ENCODE data around the gene MPIG6B.
"Not testable (repeated sequence)": the region's sequence is repeated elsewhere in the genome, so short reads cannot be mapped to it uniquely, and the experiment has no call there.

The MPIG6B gene

GRCh38 chr6:31700740-31701401 lies 22.3 kb upstream of the MPIG6B start:
- no peak for DNase-seq (ENCODE audit: low read depth, low spot score)

- no peak for DNase-seq (ENCODE audit: low read depth, low spot score)
These were observed 21.3 kb upstream of the MPIG6B start for GRCh38 chr6:31701666-31702404.

DNA sequence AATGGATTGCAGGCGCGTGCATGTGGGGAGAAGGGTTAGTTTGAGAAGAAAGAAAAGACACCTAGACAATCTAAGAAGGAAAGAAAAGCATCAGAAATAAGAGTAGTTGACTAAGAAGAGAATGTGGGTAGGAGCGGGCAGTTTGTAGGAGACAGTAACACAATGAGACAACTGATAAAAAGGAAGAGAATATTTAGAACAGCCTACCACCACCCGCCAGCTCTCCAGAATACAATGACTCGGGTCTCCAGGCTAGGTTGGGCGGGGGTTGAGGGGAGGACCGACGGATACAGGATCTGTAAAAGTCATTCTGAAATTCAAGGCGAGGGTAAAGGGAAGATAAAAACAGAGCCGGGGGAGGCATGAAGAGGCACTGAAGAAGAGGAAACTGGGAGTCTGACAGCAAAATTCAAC lies 20.8 kb upstream of the MPIG6B start:
- DNase-seq (ENCODE audit: low read depth, low spot score): no peak

DNA sequence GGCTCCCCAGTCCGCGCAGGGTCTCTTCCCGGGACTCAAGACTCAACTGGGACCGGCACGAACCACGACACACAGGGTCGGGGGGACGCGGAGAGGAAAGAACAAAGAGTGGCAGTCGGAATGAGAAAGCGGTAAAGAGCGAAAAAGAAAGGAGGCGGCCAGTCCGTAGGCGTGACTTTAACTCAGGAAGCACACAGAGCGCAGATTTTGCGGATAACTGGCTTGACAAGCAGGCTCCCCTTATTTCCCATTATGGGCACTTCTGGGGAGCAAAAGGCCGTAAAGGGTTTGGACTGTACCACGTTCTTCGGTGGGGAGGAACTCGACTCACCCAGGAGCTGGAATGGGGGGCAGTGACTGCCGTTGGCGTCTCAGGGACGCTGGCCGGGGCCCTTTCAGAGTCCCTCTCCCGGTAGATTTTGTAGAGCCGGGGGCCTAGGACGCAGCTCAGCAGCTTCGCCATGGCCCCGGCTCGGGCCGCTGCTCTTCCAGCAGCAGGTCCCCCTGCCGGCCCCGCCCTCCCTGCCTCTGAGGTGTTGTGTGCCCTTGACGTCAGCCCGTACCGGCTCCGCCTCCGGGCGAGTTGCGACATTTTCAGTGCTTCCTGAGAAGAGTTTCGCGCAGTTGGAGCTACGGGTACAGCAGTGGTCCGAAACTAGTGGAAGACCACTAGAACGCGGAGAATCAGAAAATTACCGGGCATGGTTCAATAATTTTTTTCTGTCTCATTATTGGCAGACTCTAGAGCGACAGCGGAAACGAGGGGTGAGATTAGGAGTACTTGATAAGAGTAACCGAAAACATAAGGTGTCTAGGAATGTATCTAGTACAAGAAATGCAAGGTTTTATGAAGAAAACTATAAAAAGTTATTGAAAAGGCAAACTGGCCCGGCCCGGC lies 20.1 kb upstream of the MPIG6B start, which contains the start of gene ABHD16A:
TSS of gene ABHD16A (minus strand) at position 506 of the 898 bp plus-strand sequence. CDS start at position 463, 43 bp downstream.
- peak; percentile 99 for DNase-seq (ENCODE audit: low read depth, low spot score)

GRCh38 chr6:31705931-31706330 lies 17.2 kb upstream of the MPIG6B start:
- DNase-seq (ENCODE audit: low read depth, low spot score): no peak

DNA sequence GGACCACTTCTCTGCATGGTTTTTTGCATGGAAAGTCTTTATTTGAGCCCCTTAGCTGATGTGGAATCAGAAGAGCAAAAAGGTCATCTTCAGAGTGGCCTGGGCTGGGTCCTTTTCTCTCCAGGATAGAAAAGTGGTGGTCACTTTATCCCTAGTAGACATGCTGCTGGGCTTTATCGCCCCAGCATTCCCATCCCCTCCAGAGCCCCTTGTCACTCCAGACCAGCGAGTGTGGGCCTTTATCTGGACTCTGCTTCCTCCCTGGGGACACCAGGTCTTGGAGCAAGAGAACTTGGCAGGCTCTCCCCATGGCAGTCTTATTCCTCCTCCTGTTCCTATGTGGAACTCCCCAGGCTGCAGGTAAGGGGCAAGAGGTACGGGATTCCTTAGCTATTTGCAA lies 16.6 kb upstream of the MPIG6B start, which contains the start of gene LY6G6F:
TSS of gene LY6G6F (plus strand) at position 268 of the 400 bp plus-strand sequence. CDS start at position 309, 41 bp downstream.
- no peak for DNase-seq (ENCODE audit: low read depth, low spot score)

DNA sequence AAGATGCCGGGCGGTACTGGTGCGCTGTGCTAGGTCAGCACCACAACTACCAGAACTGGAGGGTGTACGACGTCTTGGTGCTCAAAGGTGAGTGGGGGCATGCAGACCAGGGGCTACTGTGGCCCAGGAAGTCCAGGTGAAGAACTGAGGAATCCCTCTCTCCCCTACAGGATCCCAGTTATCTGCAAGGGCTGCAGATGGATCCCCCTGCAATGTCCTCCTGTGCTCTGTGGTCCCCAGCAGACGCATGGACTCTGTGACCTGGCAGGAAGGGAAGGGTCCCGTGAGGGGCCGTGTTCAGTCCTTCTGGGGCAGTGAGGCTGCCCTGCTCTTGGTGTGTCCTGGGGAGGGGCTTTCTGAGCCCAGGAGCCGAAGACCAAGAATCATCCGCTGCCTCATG lies 15.5 kb upstream of the MPIG6B start:
- DNase-seq (ENCODE audit: low read depth, low spot score): no peak

DNA sequence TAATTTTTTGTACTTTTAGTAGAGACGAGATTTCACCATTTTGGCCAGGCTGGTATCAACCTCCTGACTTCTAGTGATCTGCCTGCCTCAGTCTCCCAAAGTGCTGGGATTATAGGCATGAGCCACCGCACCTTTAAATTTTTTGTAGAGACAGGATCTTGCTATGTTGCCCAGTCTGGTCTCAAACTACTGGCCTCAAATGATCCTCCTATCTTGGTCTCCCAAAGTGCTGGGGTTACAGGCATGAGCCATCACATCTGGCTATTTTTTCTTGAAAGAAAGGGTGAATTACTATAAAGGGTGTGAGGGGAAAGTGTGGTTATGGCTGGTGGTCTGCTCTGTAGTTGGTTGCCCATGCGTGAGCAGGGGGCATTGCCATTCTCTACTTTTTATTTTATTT lies 14.9 kb upstream of the MPIG6B start:
- DNase-seq (ENCODE audit: low read depth, low spot score): no peak

DNA sequence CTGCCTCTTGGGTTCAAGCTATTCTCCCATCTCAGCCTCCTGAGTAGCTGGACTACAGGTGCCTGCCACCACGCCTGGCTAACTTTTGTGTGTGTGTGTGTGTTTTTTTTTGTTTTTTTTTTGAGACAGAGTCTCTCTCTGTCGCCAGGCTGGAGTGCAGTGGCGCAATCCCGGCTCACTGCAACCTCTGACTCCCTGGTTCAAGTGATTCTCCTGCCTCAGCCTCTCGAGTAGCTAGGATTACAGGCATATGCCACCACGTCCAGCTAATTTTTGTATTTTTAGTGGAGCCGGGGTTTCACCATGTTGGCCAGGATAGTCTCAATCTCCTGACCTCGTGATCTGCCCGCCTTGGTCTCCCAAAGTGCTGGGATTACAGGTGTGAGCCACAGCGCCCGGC lies 14.0 kb upstream of the MPIG6B start:
- not testable (repeated sequence) for DNase-seq (ENCODE audit: low read depth, low spot score)

- no peak for DNase-seq (ENCODE audit: low read depth, low spot score)
These were observed 12.5 kb upstream of the MPIG6B start for GRCh38 chr6:31710523-31711219.

GRCh38 chr6:31711233-31711632 lies 11.9 kb upstream of the MPIG6B start:
- no peak for DNase-seq (ENCODE audit: low read depth, low spot score)

DNA sequence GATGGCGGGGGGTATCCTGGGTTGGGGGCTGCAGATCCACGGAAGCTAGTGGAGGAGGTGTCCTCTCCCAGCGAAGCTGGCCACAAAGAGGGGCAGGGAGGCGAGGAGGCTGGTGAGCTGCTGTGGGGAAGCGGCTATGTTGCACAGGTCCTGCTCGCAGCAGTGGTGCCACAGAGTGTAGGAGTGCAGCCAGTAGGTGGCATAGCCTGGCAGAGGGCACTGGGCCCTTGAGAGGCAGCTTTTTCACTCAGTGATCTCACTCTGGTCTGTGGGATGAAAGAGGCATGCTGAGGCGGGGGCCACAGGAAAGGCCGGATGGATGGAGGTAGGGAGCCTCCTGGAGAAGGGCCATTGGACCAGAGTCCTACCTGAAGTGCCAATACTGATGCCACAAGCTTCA lies 10.9 kb upstream of the MPIG6B start:
- DNase-seq (ENCODE audit: low read depth, low spot score): no peak

DNA sequence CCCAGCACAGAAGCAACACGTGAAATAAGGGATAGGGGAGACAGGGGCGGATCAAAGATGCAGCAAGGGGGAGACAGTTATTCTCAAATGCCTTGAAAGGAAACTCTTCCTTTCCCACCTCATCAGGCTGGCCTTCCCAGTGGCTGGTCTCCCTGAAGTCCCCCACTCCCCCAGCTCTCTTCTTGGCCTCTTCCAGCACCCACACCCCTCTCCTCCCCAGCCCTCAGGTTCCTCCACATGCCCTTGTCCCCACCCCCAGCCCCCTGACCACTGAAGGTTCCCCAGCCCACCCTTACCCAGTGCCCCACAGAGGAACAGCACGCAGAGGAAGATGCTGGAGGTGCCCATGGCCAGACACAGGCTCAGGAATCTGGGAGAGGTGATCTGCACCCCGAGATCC lies 9.7 kb upstream of the MPIG6B start:
- DNase-seq (ENCODE audit: low read depth, low spot score): no peak

GRCh38 chr6:31713991-31714684 lies 9.0 kb upstream of the MPIG6B start:
- no peak for DNase-seq (ENCODE audit: low read depth, low spot score)

GRCh38 chr6:31715022-31715958 lies 7.9 kb upstream of the MPIG6B start, which contains the start of gene LY6G6D:
Gene LY6G6D (plus strand): TSS chr6:31715348. CDS start chr6:31715356, 8 bp downstream.
- no peak for DNase-seq (ENCODE audit: low read depth, low spot score)

DNA sequence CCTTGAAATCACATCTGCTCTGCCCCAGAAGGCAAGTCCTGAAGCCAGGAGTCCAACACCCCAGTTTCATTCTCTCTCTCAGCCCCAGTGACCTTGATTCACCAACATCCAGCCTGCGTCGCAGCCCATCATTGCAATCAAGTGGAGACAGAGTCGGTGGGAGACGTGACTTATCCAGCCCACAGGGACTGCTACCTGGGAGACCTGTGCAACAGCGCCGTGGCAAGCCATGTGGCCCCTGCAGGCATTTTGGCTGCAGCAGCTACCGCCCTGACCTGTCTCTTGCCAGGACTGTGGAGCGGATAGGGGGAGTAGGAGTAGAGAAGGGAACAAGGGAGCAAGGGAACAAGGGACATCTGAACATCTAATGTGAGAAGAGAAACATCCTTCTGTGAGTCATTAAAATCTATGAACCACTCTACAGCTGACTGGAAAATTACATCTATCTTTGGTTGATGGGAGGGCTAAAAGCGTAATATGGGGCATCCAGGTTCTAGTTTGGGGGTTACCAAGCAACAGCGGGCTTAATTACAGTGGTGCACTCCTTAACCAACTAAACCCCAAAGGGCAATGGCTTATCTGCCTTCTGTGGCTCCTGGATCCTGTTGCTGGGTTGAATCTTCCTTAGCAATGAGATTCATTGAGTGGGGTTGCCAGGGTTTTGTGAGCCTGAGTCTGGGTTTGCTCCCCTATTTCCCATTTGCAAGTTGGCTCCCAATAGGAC lies 5.5 kb upstream of the MPIG6B start:
- no peak for DNase-seq (ENCODE audit: low read depth, low spot score)

DNA sequence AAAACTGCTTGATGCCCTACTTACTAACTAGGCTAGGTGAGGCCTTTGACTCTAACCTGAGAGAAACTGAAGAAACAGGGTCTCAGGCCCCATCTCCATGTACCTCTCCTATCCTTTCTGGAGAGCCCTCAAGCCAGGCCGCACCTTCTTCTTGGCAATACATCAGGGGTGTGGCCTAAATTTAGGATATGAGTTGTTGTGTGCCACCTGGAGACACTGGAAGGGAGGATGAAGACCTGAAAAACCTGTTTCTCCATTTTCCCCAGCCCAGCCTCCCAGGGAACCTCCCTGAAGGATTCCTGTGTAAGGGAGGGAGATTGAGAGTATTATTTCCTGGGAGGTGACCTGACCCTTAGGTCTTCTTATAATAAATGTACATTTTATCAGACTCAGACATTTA lies 4.9 kb upstream of the MPIG6B start:
- no peak for DNase-seq (ENCODE audit: low read depth, low spot score)

GRCh38 chr6:31719001-31719400 lies 4.2 kb upstream of the MPIG6B start:
- DNase-seq (ENCODE audit: low read depth, low spot score): no peak

DNA sequence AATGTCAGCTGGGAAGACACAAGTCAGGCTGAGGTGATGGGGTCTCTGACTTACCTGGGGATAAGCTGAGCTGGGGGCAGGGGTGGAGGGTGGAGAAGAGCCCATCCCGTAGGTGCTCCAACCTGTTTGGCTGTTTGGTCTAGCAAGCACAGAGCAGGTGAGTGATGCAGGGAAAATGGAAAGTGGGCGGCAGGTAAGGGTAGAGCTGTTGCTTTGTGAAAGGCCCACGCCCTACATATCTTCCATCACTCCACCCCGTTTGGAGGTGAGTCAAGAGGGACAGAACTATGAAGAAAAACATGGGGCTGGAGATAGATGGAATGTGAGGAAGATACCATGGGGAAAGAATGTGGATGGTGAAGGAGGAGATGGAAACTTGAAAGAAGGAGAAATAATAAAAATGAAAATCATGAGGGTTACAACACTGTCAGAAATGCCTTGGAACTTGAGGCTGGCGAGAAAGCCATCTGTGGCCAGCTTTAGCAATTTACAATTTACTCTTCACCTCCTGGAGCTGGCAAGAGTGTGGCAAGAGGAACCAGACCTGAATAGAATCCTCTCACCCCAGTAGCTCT lies 2.9 kb upstream of the MPIG6B start:
- DNase-seq (ENCODE audit: low read depth, low spot score): no peak

All from smooth muscle cell of the brain vasculature (primary cell).